CD14-positive monocyte (primary cell): ENCODE data around the gene KRT85. TPM values are rescaled to one million over a fixed set of nuclear protein-coding genes. Genes with fewer than 3 reads are reported as not detected.
A peak's percentile ranks its signal among the peaks of the same experiment; 100 is the strongest.

ENCODE experiments used
- DNase-seq, 3 donors: peaks; one replicate each; pipeline ENCODE4 v3.0.0-alpha.2; 2011 to 2022
- H2AFZ ChIP-seq: 2 replicates; pipeline ENCODE4 v1.6.0; 2012; ENCODE audit warnings: mild to moderate bottlenecking, low read depth, low read length, inconsistent platforms; ENCODE audit not compliant: insufficient read depth, poor library complexity, severe bottlenecking
- H3K27ac ChIP-seq, 2 donors: 1 replicate in 1 of 2; 2 replicates in 1 of 2; pipeline ENCODE4 v1.5.1; 2012 to 2013; ENCODE audit warnings: low read length in 2 of 2, control low read depth in 1 of 2, inconsistent platforms in 1 of 2, low read depth in 1 of 2, mild to moderate bottlenecking in 1 of 2
- H3K27me3 ChIP-seq, 2 donors: one replicate each; pipeline versions ENCODE4 v1.6.0 to v1.6.1; 2011 to 2013; ENCODE audit warnings: low read length in 2 of 2; ENCODE audit not compliant: control insufficient read depth in 2 of 2, insufficient read depth in 2 of 2
- H3K36me3 ChIP-seq, 2 donors: replicated peaks in 1 of 2; 1 replicate in 1 of 2; 2 replicates in 1 of 2; pipeline versions ENCODE4 v1.5.1 to v1.6.1; 2012 to 2013; ENCODE audit warnings: low read length in 2 of 2, control low read depth in 1 of 2, inconsistent platforms in 1 of 2, mild to moderate bottlenecking in 1 of 2; ENCODE audit not compliant: insufficient read depth in 2 of 2, control insufficient read depth in 1 of 2
- H3K4me1 ChIP-seq, 2 donors: 1 replicate in 1 of 2; 2 replicates in 1 of 2; pipeline versions ENCODE4 v1.5.1 to v1.6.1; 2012 to 2013; ENCODE audit warnings: low read length in 2 of 2, control low read depth in 1 of 2, inconsistent platforms in 1 of 2, mild to moderate bottlenecking in 1 of 2, moderate library complexity in 1 of 2; ENCODE audit not compliant: insufficient read depth in 2 of 2, control insufficient read depth in 1 of 2
- H3K4me2 ChIP-seq: replicated peaks from 2 replicates; pipeline ENCODE3; 2012; ENCODE audit warnings: low read length, moderate library complexity, mild to moderate bottlenecking; ENCODE audit not compliant: poor library complexity, severe bottlenecking; ENCODE audit errors: extremely low read depth
- H3K4me3 ChIP-seq, 3 experiments: fragments of 200-600 bp in 1 of 3; sonication (generic) in 1 of 3; replicated peaks in 1 of 3; 1 replicate in 2 of 3; 2 replicates in 1 of 3; pipeline ENCODE4 v1.5.1; 2011 to 2013; ENCODE audit warnings: low read length in 3 of 3, mild to moderate bottlenecking in 3 of 3, control low read depth in 2 of 3, low read depth in 2 of 3, inconsistent platforms in 1 of 3, moderate library complexity in 1 of 3
- H3K79me2 ChIP-seq: 2 replicates; pipeline ENCODE4 v1.6.0; 2012; ENCODE audit warnings: mild to moderate bottlenecking, control low read depth, inconsistent platforms, low read length, moderate library complexity; ENCODE audit not compliant: insufficient read depth
- H3K9ac ChIP-seq: 2 replicates; pipeline ENCODE4 v1.6.0; 2017; ENCODE audit warnings: low read length, mild to moderate bottlenecking; ENCODE audit not compliant: insufficient read depth, poor library complexity, severe bottlenecking
- H3K9me3 ChIP-seq, 2 donors: replicated peaks in 1 of 2; 1 replicate in 1 of 2; 2 replicates in 1 of 2; pipeline versions ENCODE4 v1.5.1 to v1.6.1; 2012 to 2013; ENCODE audit warnings: low read length in 2 of 2, control low read depth in 1 of 2; ENCODE audit not compliant: control insufficient read depth in 1 of 2, insufficient read depth in 1 of 2
- H4K20me1 ChIP-seq: 2 replicates; pipeline ENCODE4 v1.6.0; 2012; ENCODE audit warnings: mild to moderate bottlenecking, low read length, control low read depth, moderate library complexity; ENCODE audit not compliant: insufficient read depth
- H3K27ac Mint-ChIP-seq, 7 donors: one replicate each; pipeline ENCODE4 v1.8.0; 2020; ENCODE audit warnings: mild to moderate bottlenecking in 7 of 7, mixed read lengths in 7 of 7, moderate library complexity in 6 of 7, inconsistent platforms in 2 of 7
- H3K27me3 Mint-ChIP-seq, 3 donors: one replicate each; pipeline ENCODE4 v1.8.0; 2021 to 2022; ENCODE audit warnings: low read depth in 3 of 3, mild to moderate bottlenecking in 3 of 3, mixed read lengths in 3 of 3, moderate library complexity in 3 of 3, inconsistent platforms in 1 of 3
- H3K36me3 Mint-ChIP-seq, 2 donors: one replicate each; pipeline ENCODE4 v1.8.0; 2020; ENCODE audit warnings: mixed read lengths in 2 of 2, inconsistent platforms in 1 of 2, mild to moderate bottlenecking in 1 of 2
- H3K4me1 Mint-ChIP-seq: one replicate; pipeline ENCODE4 v1.8.0; 2020; ENCODE audit warnings: mild to moderate bottlenecking, mixed read lengths
- H3K4me3 Mint-ChIP-seq, 2 donors: one replicate each; pipeline ENCODE4 v1.8.0; 2020; ENCODE audit warnings: mild to moderate bottlenecking in 2 of 2, mixed read lengths in 2 of 2, moderate library complexity in 1 of 2
- H3K9me3 Mint-ChIP-seq, 7 donors: one replicate each; pipeline ENCODE4 v1.8.0; 2020 to 2022; ENCODE audit warnings: mixed read lengths in 7 of 7, mild to moderate bottlenecking in 6 of 7, moderate library complexity in 6 of 7, inconsistent platforms in 2 of 7
- CTCF ChIP-seq: fragments of 200-600 bp; IDR thresholded peaks from one replicate; pipeline ENCODE4 v1.8.0; 2022; ENCODE audit warnings: antibody characterized with exemption, mild to moderate bottlenecking
- WGBS: methylation state at CpG from one replicate; pipeline ENCODE4 v1.1.5; 2013; ENCODE audit warnings: missing lambda C conversion rate; ENCODE audit not compliant: insufficient coverage; 5-methylcytosine and 5-hydroxymethylcytosine counted together
- intact Hi-C, 2 donors: fragments of 100-400 bp; cut with micrococcal nuclease; formaldehyde crosslinking; loops; one replicate each; pipeline versions ENCODE4 v1.15.0 to v1.15.1; 2023
- polyA plus RNA-seq, 3 donors: library from polyadenylated mRNA; depleted of rRNA in 1 of 3; unstranded in 2 of 3; stranded (reverse) in 1 of 3; fragments of 300-500 nt in 2 of 3; fragments of >200 nt in 1 of 3; fragmentation: Illumina TruSeq in 2 of 3; gene quantifications; 1 replicate in 2 of 3; 2 replicates in 1 of 3; pipeline ENCODE4 v1.2.3, GENCODE V29; 2012 to 2021

Gene KRT85
- polyA plus RNA-seq, 3 donors: not detected

GRCh38 chr12:52318241-52318990, 48.9 kb downstream of the KRT85 start:
- Histone ChIP-seq H3K4me1 (no peaks in the 10 kb centered on the region), H3K36me3 (no peaks in the 10 kb centered on the region), H3K27ac (no peak overlapping the region), H3K9me3 (no peaks in the 10 kb centered on the region), H3K27me3 (peaks cover 0 to 12% of the 10 kb centered on the region in 2 donors), H3K9ac (no peak overlapping the region), H2AFZ (no peak overlapping the region), H3K4me3 (no peak overlapping the region), H4K20me1 (no peaks in the 10 kb centered on the region), H3K4me2 (no peak overlapping the region), H3K79me2 (no peaks in the 10 kb centered on the region)
- H3K27ac Mint-ChIP-seq: no peak overlapping the region
- H3K27me3 Mint-ChIP-seq: peaks cover 19 to 49% (median 26%) of the 10 kb centered on the region in 3 donors
- no peak overlapping the region for H3K4me3 Mint-ChIP-seq
- intact Hi-C loops: no loop called here
- 100% methylated on average over 3 of the region's 11 CpGs for WGBS
- TF ChIP-seq CTCF: no peak
- H3K9me3 Mint-ChIP-seq: peaks cover 0 to 2% (median 0%) of the 10 kb centered on the region in 7 donors
- no peak for DNase-seq
- no peaks in the 10 kb centered on the region for H3K36me3 Mint-ChIP-seq
- no peaks in the 10 kb centered on the region for H3K4me1 Mint-ChIP-seq

GRCh38 chr12:52317468-52318052, 49.7 kb downstream of the KRT85 start:
- Mint-ChIP-seq H3K9me3 (peaks cover 0 to 2% (median 0%) of the 10 kb centered on the region in 7 donors), H3K4me3 (no peak overlapping the region), H3K36me3 (no peaks in the 10 kb centered on the region), H3K4me1 (no peaks in the 10 kb centered on the region), H3K27me3 (peaks cover 22 to 50% (median 28%) of the 10 kb centered on the region in 3 donors), H3K27ac (peak overlapping the region in 1 of 7 donors; percentile 52)
- DNase-seq: no peak
- Histone ChIP-seq H3K79me2 (no peaks in the 10 kb centered on the region), H3K27me3 (peaks cover 0 to 13% of the 10 kb centered on the region in 2 donors), H3K9ac (no peak overlapping the region), H4K20me1 (no peaks in the 10 kb centered on the region), H3K36me3 (no peaks in the 10 kb centered on the region), H2AFZ (no peak overlapping the region), H3K4me3 (no peak overlapping the region), H3K27ac (no peak overlapping the region), H3K4me1 (no peaks in the 10 kb centered on the region), H3K4me2 (no peak overlapping the region), H3K9me3 (no peaks in the 10 kb centered on the region)
- TF ChIP-seq CTCF: no peak
- intact Hi-C loops: no loop called here
- 95% methylated on average over 6 of the region's 12 CpGs for WGBS
